Keratinocyte (primary cell): ENCODE measurements around the gene DUSP7.

Experiments
- CTCF ChIP-seq, 3 experiments: IDR thresholded peaks in 1 of 3; conservative IDR thresholded peaks in 1 of 3; optimal IDR thresholded peaks in 1 of 3; 2 replicates in 2 of 3; 3 replicates in 1 of 3; pipeline versions ENCODE3 to v1.5.1; 2011; ENCODE audit warnings: low read length in 3 of 3, mild to moderate bottlenecking in 3 of 3, moderate library complexity in 2 of 3, control low read depth in 1 of 3, inconsistent platforms in 1 of 3; ENCODE audit not compliant: insufficient read depth in 2 of 3; ENCODE audit errors: extremely low read depth in 1 of 3
- EZH2 ChIP-seq: IDR thresholded peaks from one replicate; pipeline ENCODE4 v1.6.1; 2012; ENCODE audit warnings: inconsistent platforms, mild to moderate bottlenecking, low read length, moderate library complexity

- TF ChIP-seq CTCF (optimal IDR thresholded peaks at IDR 0.05 in 1 of 3, IDR thresholded peaks at IDR 0.05 in 1 of 3, conservative IDR thresholded peaks at IDR 0.05 in 1 of 3; ENCODE audit: extremely low read depth in 1 of 3, insufficient read depth in 2 of 3, low read length in 3 of 3), result no peak
- TF ChIP-seq EZH2, result no peak
Measured at GRCh38 chr3:52012699-52013098, 43.7 kb downstream of the DUSP7 start.
